WTC11 (cell line): ENCODE data around the gene INTS7.

ENCODE experiments used
- CTCF ChIP-seq: fragments of 200-600 bp; IDR thresholded peaks from 2 replicates; pipeline ENCODE4 v1.8.0; 2022; ENCODE audit warnings: antibody characterized with exemption
- E2F1 ChIP-seq: sonication (generic); formaldehyde crosslinking; IDR thresholded peaks from 2 replicates; pipeline ENCODE4 v1.8.0; 2022; ENCODE audit warnings: mild to moderate bottlenecking, missing genetic modification reagents
- FOXP4 ChIP-seq: sonication (generic); formaldehyde crosslinking; IDR thresholded peaks from 2 replicates; pipeline ENCODE4 v1.8.0; 2022; ENCODE audit warnings: mild to moderate bottlenecking, missing genetic modification reagents

- TF ChIP-seq E2F1 (CRISPR knock-in tag): no peak
- TF ChIP-seq FOXP4 (CRISPR knock-in tag): no peak
- no peak for TF ChIP-seq CTCF
These were observed 48.6 kb downstream of the INTS7 start for GRCh38 chr1:211986628-211987254.
